A549 (cell line): ENCODE measurements around the gene ARID3A. TPM values are rescaled to one million over a fixed set of nuclear protein-coding genes. Genes with fewer than 3 reads are reported as not detected.
A peak's percentile ranks its signal among the peaks of the same experiment; 100 is the strongest.

ENCODE experiments used
- ATAC-seq, 2 experiments: fragments of 200-7000 bp in 1 of 2; fragments of >200 bp in 1 of 2; cut with Nextera tagmentation in 1 of 2; cut with Tn5 transposase in 1 of 2; 3 replicates each; pipeline versions ENCODE4 v1.8.0 to v1.9.1; 2018 to 2020; ENCODE audit warnings: mild to moderate bottlenecking in 1 of 2, moderate library complexity in 1 of 2
- CTCF ChIA-PET: fragments of 300-600 bp; sonication (Branson Sonifier 250); formaldehyde crosslinking; extraction: SDS; loops from one replicate; lab custom pipeline; 2021; ENCODE audit warnings: antibody characterized with exemption, inconsistent platforms; lab: Yijun Ruan, JAX
- POLR2A ChIA-PET: fragments of 350-600 bp; formaldehyde crosslinking; extraction: SDS; loops from one replicate; lab custom pipeline; 2021; ENCODE audit warnings: antibody characterized with exemption, inconsistent platforms; lab: Yijun Ruan, JAX
- DNase-seq, 2 experiments: peaks; one replicate each; pipeline versions ENCODE4 v3.0.0 to v3.0.0-alpha.2; 2011 to 2016; ENCODE audit warnings: low read depth in 1 of 2, low spot score in 1 of 2
- FAIRE-seq: peaks from 2 replicates; lab custom pipeline; 2011; peaks lifted over from hg19 to GRCh38; lab: Jason Lieb, UNC
- H3K27ac ChIP-seq, 2 experiments: fragments of >200 bp; sonication (Bioruptor Twin); formaldehyde crosslinking; 3 replicates each; pipeline ENCODE4 v1.5.1; 2016 to 2017
- H3K4me1 ChIP-seq: fragments of >200 bp; sonication (Bioruptor Twin); formaldehyde crosslinking; 3 replicates; pipeline ENCODE4 v1.6.1; 2016
- H3K4me2 ChIP-seq: fragments of >200 bp; sonication (Bioruptor Twin); formaldehyde crosslinking; 3 replicates; pipeline ENCODE4 v1.6.1; 2016
- H3K4me3 ChIP-seq: fragments of >200 bp; sonication (Bioruptor Twin); formaldehyde crosslinking; 3 replicates; pipeline ENCODE4 v1.5.1; 2016
- H3K9me3 ChIP-seq: fragments of >200 bp; sonication (Bioruptor Twin); formaldehyde crosslinking; 3 replicates; pipeline ENCODE4 v1.6.1; 2016
- BCL3 ChIP-seq: fragments of >200 bp; sonication (Bioruptor Twin); formaldehyde crosslinking; IDR thresholded peaks from 3 replicates; pipeline ENCODE4 v1.6.1; 2016
- CBX2 ChIP-seq: fragments of 200-600 bp; sonication (generic); IDR thresholded peaks from 2 replicates; pipeline ENCODE4 v1.6.1; 2016; ENCODE audit warnings: low read depth, mild to moderate bottlenecking, borderline replicate concordance
- CHD2 ChIP-seq: fragments of 150-350 bp; IDR thresholded peaks from 2 replicates; pipeline ENCODE4 v1.6.1; 2014; ENCODE audit warnings: low read length; ENCODE audit not compliant: partially characterized antibody
- CHD4 ChIP-seq: fragments of 200-600 bp; sonication (generic); IDR thresholded peaks from 2 replicates; pipeline ENCODE4 v1.6.1; 2016; ENCODE audit warnings: antibody characterized with exemption, mild to moderate bottlenecking, borderline replicate concordance
- E2F6 ChIP-seq: IDR thresholded peaks from 2 replicates; pipeline ENCODE4 v1.6.1; 2012; ENCODE audit warnings: low read depth, borderline replicate concordance
- EHF ChIP-seq: fragments of 250-450 bp; sonication (Bioruptor Pico); IDR thresholded peaks from 2 replicates; pipeline ENCODE4 v1.5.0; 2020; ENCODE audit warnings: mild to moderate bottlenecking
- EP300 ChIP-seq, 2 experiments: fragments of >200 bp; sonication (Bioruptor Twin); formaldehyde crosslinking; IDR thresholded peaks; 2 replicates in 1 of 2; 3 replicates in 1 of 2; pipeline ENCODE4 v1.6.1; 2016 to 2017
- FOSB ChIP-seq: fragments of 250-450 bp; sonication (Bioruptor Pico); IDR thresholded peaks from 2 replicates; pipeline ENCODE4 v1.5.0; 2020; ENCODE audit warnings: mild to moderate bottlenecking, moderate library complexity
- FOXS1 ChIP-seq: fragments of 250-450 bp; sonication (Bioruptor Pico); IDR thresholded peaks from 2 replicates; pipeline ENCODE4 v1.5.0; 2020; ENCODE audit warnings: mild to moderate bottlenecking, moderate library complexity
- HDAC2 ChIP-seq: fragments of 200-600 bp; sonication (generic); IDR thresholded peaks from 2 replicates; pipeline ENCODE4 v1.6.1; 2016
- JUN ChIP-seq, 2 experiments: fragments of >200 bp; sonication (Bioruptor Twin); formaldehyde crosslinking; IDR thresholded peaks; 2 replicates in 1 of 2; 3 replicates in 1 of 2; pipeline ENCODE4 v1.6.1; 2016 to 2017
- JUNB ChIP-seq: fragments of >200 bp; sonication (Bioruptor Twin); formaldehyde crosslinking; IDR thresholded peaks from 2 replicates; pipeline ENCODE4 v1.6.1; 2016
- KDM5A ChIP-seq: fragments of 200-600 bp; sonication (generic); IDR thresholded peaks from 2 replicates; pipeline ENCODE4 v1.6.1; 2016; ENCODE audit warnings: antibody characterized with exemption, mild to moderate bottlenecking
- MAFK ChIP-seq: fragments of 450-650 bp; IDR thresholded peaks from 2 replicates; pipeline ENCODE4 v1.6.1; 2014; ENCODE audit not compliant: partially characterized antibody
- MAX ChIP-seq: IDR thresholded peaks from 2 replicates; pipeline ENCODE4 v1.6.1; 2012
- MYC ChIP-seq: IDR thresholded peaks from 2 replicates; pipeline ENCODE4 v1.6.1; 2012; ENCODE audit warnings: mild to moderate bottlenecking, inconsistent platforms, low read length, improper control_type of control experiment, borderline replicate concordance
- NFE2L2 ChIP-seq: fragments of 150-350 bp; conservative IDR thresholded peaks from 2 replicates; pipeline ENCODE4 v1.6.1; 2014; ENCODE audit warnings: low read length
- POLR2A ChIP-seq: IDR thresholded peaks from 2 replicates; pipeline ENCODE4 v1.6.1; 2012; ENCODE audit warnings: mild to moderate bottlenecking, low read length
- POLR2AphosphoS2 ChIP-seq: conservative IDR thresholded peaks from 2 replicates; pipeline ENCODE4 v1.6.1; 2012; ENCODE audit warnings: low read length, improper control_type of control experiment, inconsistent platforms
- RAD21 ChIP-seq, 2 experiments: fragments of >200 bp in 1 of 2; sonication (Bioruptor Twin) in 1 of 2; formaldehyde crosslinking in 1 of 2; IDR thresholded peaks in 1 of 2; conservative IDR thresholded peaks in 1 of 2; 2 replicates in 1 of 2; 3 replicates in 1 of 2; pipeline ENCODE4 v1.6.1; 2012 to 2018; ENCODE audit warnings: inconsistent platforms in 1 of 2
- RCOR1 ChIP-seq: fragments of 150-350 bp; IDR thresholded peaks from 2 replicates; pipeline ENCODE4 v1.6.1; 2014; ENCODE audit warnings: antibody characterized with exemption, low read length, low read depth
- REST ChIP-seq: fragments of 200-600 bp; sonication (generic); IDR thresholded peaks from 2 replicates; pipeline ENCODE4 v1.6.1; 2016; ENCODE audit warnings: antibody characterized with exemption, mild to moderate bottlenecking, moderate library complexity
- SMC3 ChIP-seq: fragments of >200 bp; sonication (Bioruptor Twin); formaldehyde crosslinking; IDR thresholded peaks from 3 replicates; pipeline ENCODE4 v1.6.1; 2018; ENCODE audit warnings: inconsistent platforms
- SREBF2 ChIP-seq: fragments of 450-650 bp; IDR thresholded peaks from 2 replicates; pipeline ENCODE4 v1.6.1; 2014; ENCODE audit warnings: mild to moderate bottlenecking, moderate library complexity
- TFCP2L1 ChIP-seq: fragments of 250-450 bp; sonication (Bioruptor Pico); IDR thresholded peaks from 2 replicates; pipeline ENCODE4 v1.5.0; 2021; ENCODE audit warnings: mild to moderate bottlenecking
- USF2 ChIP-seq: fragments of 450-650 bp; IDR thresholded peaks from 2 replicates; pipeline ENCODE4 v1.6.1; 2014; ENCODE audit warnings: antibody characterized with exemption
- ZC3H11A ChIP-seq: fragments of 450-650 bp; IDR thresholded peaks from 2 replicates; pipeline ENCODE4 v1.6.1; 2014; ENCODE audit warnings: antibody characterized with exemption, mild to moderate bottlenecking
- ZFP36 ChIP-seq: fragments of 450-650 bp; IDR thresholded peaks from 2 replicates; pipeline ENCODE4 v1.6.1; 2014; ENCODE audit warnings: borderline replicate concordance; ENCODE audit not compliant: partially characterized antibody
- ZSCAN20 ChIP-seq: fragments of 250-450 bp; sonication (Bioruptor Pico); IDR thresholded peaks from 2 replicates; pipeline ENCODE4 v1.8.0; 2022; ENCODE audit warnings: mild to moderate bottlenecking, moderate library complexity
- WGBS: methylation state at CpG from one replicate; pipeline ENCODE4 v1.1.6; 2017; ENCODE audit errors: missing lambda C conversion rate; 5-methylcytosine and 5-hydroxymethylcytosine counted together
- polyA plus RNA-seq, 4 experiments: library from polyadenylated mRNA; depleted of rRNA in 3 of 4; stranded (reverse); fragments of >200 nt; fragmentation: RNase III in 1 of 4; extraction: RNeasy Plus Mini Kit Qiagen cat#74134 plus additional on column Dnase treatment in 1 of 4; gene quantifications; 2 replicates in 3 of 4; 3 replicates in 1 of 4; pipeline ENCODE4 v1.2.3, GENCODE V29; 2011 to 2017

Gene ARID3A
- polyA plus RNA-seq, 2 of the 4 experiments (the other 2 are of a cell fraction), result 3.3 to 6.1 TPM

- Histone ChIP-seq H3K4me3 (no peak overlapping the region), H3K27ac (peak overlapping the region; percentile 62 to 82; a peak in 5 of 6 replicates)
- WGBS, result 54% methylated on average over 10 of the region's 24 CpGs
Measured at GRCh38 chr19:1017115-1017905, 91.5 kb downstream of the ARID3A start.

GRCh38 chr19:1017906-1018305 lies 92.1 kb downstream of the ARID3A start:
- TF ChIP-seq MAX (no peak), BCL3 (no peak), CHD2 (no peak), RAD21 (conservative IDR thresholded peaks at IDR 0.05 in 1 of 2, IDR thresholded peaks at IDR 0.05 in 1 of 2) (no peak), MYC (no peak), ZC3H11A (no peak), TFCP2L1 (CRISPR knock-in tag) (no peak), RCOR1 (no peak), JUNB (no peak), ZFP36 (no peak), SREBF2 (no peak), POLR2AphosphoS2 (no peak), JUN (IDR thresholded peaks at IDR 0.05) (no peak), POLR2A (no peak), EP300 (IDR thresholded peaks at IDR 0.05) (no peak), EHF (no peak), ZSCAN20 (CRISPR knock-in tag) (no peak)
- Histone ChIP-seq H3K9me3 (no peaks in the 10 kb centered on the region), H3K4me3 (no peak overlapping the region), H3K4me2 (peak overlapping the region; percentile 92), H3K27ac (peak overlapping the region; percentile 62 to 82; a peak in 4 of 6 replicates), H3K4me1 (peaks cover 38% of the 10 kb centered on the region)
- ChIA-PET POLR2A (no interaction called here), CTCF (no interaction called here)
- FAIRE-seq (no peak), DNase-seq (no peak), ATAC-seq (no peak)
- WGBS, result 84% methylated on average over 7 of the region's 9 CpGs

More at GRCh38 chr19:1017115-1017905, 91.5 kb downstream of the ARID3A start:
- ChIA-PET POLR2A (interaction anchor here (0.8 kb wide), 1 partner anchor 14 kb away, joined by 3 read pairs; no protein-coding TSS in a partner anchor), CTCF (interaction anchor here (0.9 kb wide), 1 partner anchor 19 kb away, joined by 3 read pairs; no protein-coding TSS in a partner anchor)
- no peak for DNase-seq
- no peak for FAIRE-seq
- ATAC-seq, result peak; percentile 9 to 20; a peak in 3 of 6 replicates
- Histone ChIP-seq H3K4me1 (peaks cover 38% of the 10 kb centered on the region), H3K9me3 (no peaks in the 10 kb centered on the region), H3K4me2 (peak overlapping the region; percentile 92)
- TF ChIP-seq ZFP36 (peak; percentile 21), FOSB (CRISPR knock-in tag) (no peak)

GRCh38 chr19:1018393-1018792 lies 92.6 kb downstream of the ARID3A start:
- ATAC-seq (no peak), FAIRE-seq (no peak), DNase-seq (no peak)
- WGBS, result 74% methylated on average over 5 of the region's 5 CpGs
- CTCF ChIA-PET, result interaction anchor here (1.2 kb wide), 1 partner anchor 204 kb away, joined by 6 read pairs; no protein-coding TSS in a partner anchor
- no peak overlapping the region for H3K4me3 ChIP-seq
- H3K4me1 ChIP-seq, result peaks cover 38% of the 10 kb centered on the region
- H3K9me3 ChIP-seq, result no peaks in the 10 kb centered on the region
- H3K27ac ChIP-seq, result peak overlapping the region; percentile 62 to 82; a peak in 3 of 6 replicates
- POLR2A ChIA-PET, result no interaction called here
- H3K4me2 ChIP-seq, result peak overlapping the region; percentile 92
- no peak for TF ChIP-seq KDM5A
- no peak for TF ChIP-seq CBX2
- no peak for TF ChIP-seq NFE2L2
- no peak for TF ChIP-seq E2F6
- no peak for TF ChIP-seq HDAC2
- TF ChIP-seq REST, result no peak
- no peak for TF ChIP-seq POLR2AphosphoS2
- no peak for TF ChIP-seq ZSCAN20 (CRISPR knock-in tag)
- no peak for TF ChIP-seq MAFK
- no peak for TF ChIP-seq JUNB
- no peak for TF ChIP-seq SMC3
- TF ChIP-seq USF2, result no peak
- no peak for TF ChIP-seq FOXS1
- TF ChIP-seq CHD4, result no peak
